ENCODE data around the gene TRAK1. TPM values are rescaled to one million over a fixed set of nuclear protein-coding genes. Genes with fewer than 3 reads are reported as not detected.

The TRAK1 gene
- total and polyA plus RNA-seq, 10 of the 15 experiments (the other 5 are each of a cell fraction or from before 2014, with no cell fraction given): 6.6 to 46.2 (median 23.7) TPM

- Histone ChIP-seq H3K9ac (ENCODE audit: control insufficient read depth, insufficient read depth, low read length) (no peak overlapping the region), H2AFZ (ENCODE audit: control insufficient read depth, low read depth, low read length) (no peak overlapping the region), H3K4me3 (no peak overlapping the region), H4K20me1 (ENCODE audit: control insufficient read depth, insufficient read depth) (no peaks in the 10 kb centered on the region), H3K36me3 (ENCODE audit: control insufficient read depth in 2 of 2, insufficient read depth in 2 of 2, low read length in 1 of 2) (peaks cover 0 to 3% of the 10 kb centered on the region in 2 experiments; a peak in 3 of 4 replicates), H3K27ac (ENCODE audit: control insufficient read depth, insufficient read depth) (no peak overlapping the region), H3K9me3 (replicated peaks; ENCODE audit: control insufficient read depth, insufficient read depth, low read length) (no peaks in the 10 kb centered on the region), H3K4me2 (ENCODE audit: control insufficient read depth, insufficient read depth) (no peak overlapping the region), H3K79me2 (ENCODE audit: control insufficient read depth, insufficient read depth, low read length) (peaks cover 16% of the 10 kb centered on the region), H3K27me3 (replicated peaks in 1 of 2; ENCODE audit: control insufficient read depth in 2 of 2, insufficient read depth in 2 of 2, low read length in 1 of 2) (no peaks in the 10 kb centered on the region), H3K4me1 (ENCODE audit: control insufficient read depth, insufficient read depth, low read length) (no peaks in the 10 kb centered on the region)
- ChIA-PET POLR2A (interaction anchor here (0.5 kb wide), 1 partner anchor 132 kb away, joined by 3 read pairs; no protein-coding TSS in a partner anchor), CTCF (interaction anchor here (1.6 kb wide), 1 partner anchor 20 kb away, joined by 3 read pairs; no protein-coding TSS in a partner anchor), RAD21 (ENCODE audit: unreplicated experiment) (no interaction called here), SMC1A (ENCODE audit: uncharacterized antibody, unreplicated experiment) (interaction anchor here (1.4 kb wide), 1 partner anchor 17 kb away, joined by 3 read pairs; no protein-coding TSS in a partner anchor)
- DNase-seq (ENCODE audit: low read depth, low spot score): no peak
- 79% methylated on average over 16 of the region's 16 CpGs for WGBS (ENCODE audit: insufficient coverage, insufficient replicate concordance, low lambda C conversion rate, missing lambda C conversion rate)
- TF ChIP-seq TAF1 (IDR thresholded peaks at IDR 0.05; ENCODE audit: borderline replicate concordance, low read depth, low read length) (no peak), EGR1 (IDR thresholded peaks at IDR 0.05; ENCODE audit: borderline replicate concordance in 1 of 2, low read depth in 2 of 2, low read length in 2 of 2) (no peak), KDM1A (IDR thresholded peaks at IDR 0.05; ENCODE audit: borderline replicate concordance) (no peak), GATAD2B (conservative IDR thresholded peaks at IDR 0.05; ENCODE audit: low read depth) (no peak), E2F8 (IDR thresholded peaks at IDR 0.05; ENCODE audit: low read depth, partially characterized antibody) (no peak), KAT2A (conservative IDR thresholded peaks at IDR 0.05; ENCODE audit: control insufficient read depth, low read depth, low read length) (no peak), BMI1 (IDR thresholded peaks at IDR 0.05; ENCODE audit: borderline replicate concordance) (no peak), ZNF274 (IDR thresholded peaks at IDR 0.05; ENCODE audit: insufficient read depth, insufficient read length) (no peak), TARDBP (IDR thresholded peaks at IDR 0.05; ENCODE audit: borderline replicate concordance) (no peak), TCF7 (IDR thresholded peaks at IDR 0.05; ENCODE audit: borderline replicate concordance) (no peak), ZNF384 (IDR thresholded peaks at IDR 0.05; ENCODE audit: borderline replicate concordance, low read depth, low read length) (no peak), PAX8 (IDR thresholded peaks at IDR 0.05) (no peak), MEF2A (IDR thresholded peaks at IDR 0.05; ENCODE audit: insufficient read depth, low read depth, low read length) (no peak), SIX5 (IDR thresholded peaks at IDR 0.05; ENCODE audit: low read depth, low read length, severe bottlenecking) (no peak), STAT3 (IDR thresholded peaks at IDR 0.05; ENCODE audit: low read depth, low read length) (no peak), NKRF (conservative IDR thresholded peaks at IDR 0.05) (no peak), SUZ12 (IDR thresholded peaks at IDR 0.05; ENCODE audit: unreplicated experiment) (no peak), NFYB (IDR thresholded peaks at IDR 0.05; ENCODE audit: insufficient read depth, low read depth, low read length) (no peak)
- no peak for ATAC-seq
- no TSS peak for BruUV-seq (replicated peaks)
- in situ Hi-C loops (cut with MboI): no loop called here
- intact Hi-C loops (cut with micrococcal nuclease; ENCODE audit: unreplicated experiment): no loop called here
- no peak for FAIRE-seq
Measured at GRCh38 chr3:42139621-42140453, 48.7 kb downstream of the TRAK1 start.

Measured in GM12878 (cell line).